Measurements from ENCODE around the gene KIAA0040. TPM values are rescaled to one million over a fixed set of nuclear protein-coding genes. Genes with fewer than 3 reads are reported as not detected.
"Not testable (repeated sequence)": the region's sequence is repeated elsewhere in the genome, so short reads cannot be mapped to it uniquely, and the experiment has no call there.

Gene KIAA0040
- total and polyA plus RNA-seq, 9 donors, result 9.1 to 15.7 (median 14.0) TPM

DNA sequence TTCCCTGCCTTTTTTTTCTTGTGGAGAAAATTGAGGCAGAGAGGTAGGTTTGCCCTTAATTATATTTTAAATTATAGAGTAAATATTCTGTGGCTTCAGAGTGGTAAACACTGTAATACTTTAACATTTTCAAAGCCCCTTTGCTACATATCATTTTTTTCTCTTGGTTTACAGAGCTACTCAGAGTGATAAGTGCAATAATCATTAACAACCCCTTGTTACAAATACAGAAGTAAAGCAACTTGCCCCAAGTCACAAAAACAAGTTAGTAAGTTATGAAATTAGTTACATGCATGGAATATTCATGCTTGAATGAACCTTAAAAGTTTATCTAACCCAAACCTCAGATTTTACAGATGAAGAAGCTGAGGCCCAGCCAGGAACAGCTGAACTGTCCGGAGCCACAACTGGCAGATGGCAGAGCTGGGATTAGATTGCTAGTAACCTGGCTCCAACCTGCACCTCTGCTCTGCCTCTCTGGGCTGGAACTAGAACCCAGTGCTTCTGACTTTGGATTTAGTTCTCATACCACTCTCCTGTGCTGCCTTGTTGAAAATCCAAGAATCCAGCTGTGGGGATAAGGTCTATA is 76.3 kb downstream of the KIAA0040 start:
- Histone ChIP-seq H3K4me3 (ENCODE audit: low read length) (no peak overlapping the region), H3K27me3 (ENCODE audit: control insufficient read depth, insufficient read depth, low read length) (no peaks in the 10 kb centered on the region), H3K9me3 (replicated peaks; ENCODE audit: control insufficient read depth, low read depth, low read length) (peaks cover 14% of the 10 kb centered on the region), H3K36me3 (ENCODE audit: control insufficient read depth, insufficient read depth, low read length) (no peaks in the 10 kb centered on the region), H3K27ac (ENCODE audit: low read length) (no peak overlapping the region), H3K4me1 (ENCODE audit: control insufficient read depth, insufficient read depth, low read length) (no peaks in the 10 kb centered on the region)
- WGBS (ENCODE audit: insufficient coverage), result 75% methylated on average over 1 of the region's 1 CpG
- DNase-seq, result no peak

DNA sequence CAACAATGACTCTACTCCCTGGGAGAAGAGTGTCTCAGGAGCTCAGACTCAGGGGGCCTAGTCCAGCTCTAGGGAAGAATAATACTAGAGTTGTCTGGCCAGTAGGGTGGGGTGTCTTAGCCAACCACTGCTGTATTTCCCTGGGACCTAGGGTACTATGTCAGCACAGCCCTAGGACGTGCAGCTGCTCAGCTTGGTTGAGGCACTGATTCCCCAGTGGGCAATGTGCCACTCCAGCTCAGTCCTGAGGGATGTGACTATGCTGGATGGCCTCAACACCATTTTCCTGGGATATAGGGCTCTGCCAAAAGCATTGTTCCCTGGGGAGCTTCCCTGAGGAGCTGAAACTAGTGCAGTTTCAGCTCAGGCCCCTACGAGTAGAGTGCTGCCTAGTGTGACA is 77.6 kb downstream of the KIAA0040 start:
- Histone ChIP-seq H3K4me1 (ENCODE audit: control insufficient read depth, insufficient read depth, low read length) (no peaks in the 10 kb centered on the region), H3K27me3 (ENCODE audit: control insufficient read depth, insufficient read depth, low read length) (no peaks in the 10 kb centered on the region), H3K9me3 (replicated peaks; ENCODE audit: control insufficient read depth, low read depth, low read length) (peaks cover 14% of the 10 kb centered on the region), H3K27ac (ENCODE audit: low read length) (no peak overlapping the region), H3K4me3 (ENCODE audit: low read length) (no peak overlapping the region), H3K36me3 (ENCODE audit: control insufficient read depth, insufficient read depth, low read length) (no peaks in the 10 kb centered on the region)
- 56% methylated on average over 2 of the region's 2 CpGs for WGBS (ENCODE audit: insufficient coverage)
- no peak for DNase-seq

DNA sequence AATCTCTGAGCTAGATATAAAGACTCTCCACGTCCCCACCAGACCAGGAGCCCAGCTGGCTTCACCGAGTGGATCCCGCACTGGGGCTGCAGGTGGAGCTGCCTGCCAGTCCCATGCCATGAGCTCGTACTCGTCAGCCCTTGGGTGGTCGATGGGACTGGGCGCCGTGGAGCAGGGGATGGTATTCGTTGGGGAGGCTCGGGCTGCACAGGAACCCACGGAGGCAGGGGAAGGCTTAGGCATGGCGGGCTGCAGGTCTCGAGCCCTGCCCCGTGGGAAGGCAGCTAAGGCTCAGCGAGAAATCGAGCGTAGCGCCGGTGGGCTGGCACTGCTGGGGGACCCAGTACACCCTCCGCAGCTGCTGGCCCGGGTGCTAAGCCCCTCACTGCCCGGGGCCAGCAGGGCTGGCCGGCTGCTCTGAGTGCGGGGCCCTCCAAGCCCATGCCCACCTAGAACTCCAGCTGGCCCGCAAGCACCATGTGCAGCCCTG is 84.2 kb downstream of the KIAA0040 start:
- not testable (repeated sequence) for H3K4me3 ChIP-seq (ENCODE audit: low read length); DNase-seq
- WGBS (ENCODE audit: insufficient coverage), result 97% methylated on average over 9 of the region's 25 CpGs

More for the DNA sequence above, 84.2 kb downstream of the KIAA0040 start:
- not testable (repeated sequence) for H3K27me3 ChIP-seq (ENCODE audit: control insufficient read depth, insufficient read depth, low read length); H3K36me3 ChIP-seq (ENCODE audit: control insufficient read depth, insufficient read depth, low read length); H3K4me1 ChIP-seq (ENCODE audit: control insufficient read depth, insufficient read depth, low read length); H3K9me3 ChIP-seq (replicated peaks; ENCODE audit: control insufficient read depth, low read depth, low read length); H3K27ac ChIP-seq (ENCODE audit: low read length)

Other genes starting within 250 kb of the KIAA0040 start
- 75.8 TPM for gene CACYBP, start 192.8 kb downstream of the KIAA0040 start, total RNA-seq
- gene CACYBP, start 192.8 kb downstream of the KIAA0040 start, polyA plus RNA-seq (ENCODE audit: insufficient read depth in 1 of 8, insufficient read length in 8 of 8, low replicate concordance in 1 of 8), result 100 to 1,000 TPM in 3 of 8 donors, 10 to 100 TPM in 5; 82.3 to 112 (median 95.2) TPM
- gene MRPS14, start 169.4 kb downstream of the KIAA0040 start, total RNA-seq, result 26.4 TPM
- 10 to 100 TPM; 24.5 to 29.4 (median 26.0) TPM for gene MRPS14, start 169.4 kb downstream of the KIAA0040 start, polyA plus RNA-seq (ENCODE audit: insufficient read depth in 1 of 8, insufficient read length in 8 of 8, low replicate concordance in 1 of 8)
- 6.4 TPM for gene TNN, start 124.9 kb downstream of the KIAA0040 start, total RNA-seq
- 1 to 10 TPM; 3.3 to 9.2 (median 5.2) TPM for gene TNN, start 124.9 kb downstream of the KIAA0040 start, polyA plus RNA-seq (ENCODE audit: insufficient read depth in 1 of 8, insufficient read length in 8 of 8, low replicate concordance in 1 of 8)